Caco-2 (cell line): ENCODE results near the gene SORCS2. TPM values are rescaled to one million over a fixed set of nuclear protein-coding genes. Genes with fewer than 3 reads are reported as not detected.

Experiments
- BruUV-seq: library from RNA; stranded (reverse); fragments of 400-500 nt; replicated peaks from 2 replicates; lab custom pipeline; 2021; lab: Mats Ljungman, UMichigan
- CTCF ChIA-PET: fragments of 300-600 bp; sonication (Branson Sonifier 250); formaldehyde crosslinking; loops from one replicate; lab custom pipeline; 2022; ENCODE audit warnings: antibody characterized with exemption; lab: Charles Lee
- POLR2A ChIA-PET: fragments of 300-600 bp; sonication (Branson Sonifier 250); formaldehyde crosslinking; loops from one replicate; lab custom pipeline; 2022; ENCODE audit warnings: antibody characterized with exemption; lab: Charles Lee
- DNase-seq, 2 experiments: peaks; one replicate each; pipeline versions ENCODE4 v3.0.0 to v3.0.0-alpha.2; 2020 to 2022
- H3K27me3 ChIP-seq: replicated peaks from 2 replicates; pipeline ENCODE4 v1.6.0; 2011; ENCODE audit warnings: low read length; ENCODE audit not compliant: control insufficient read depth, insufficient read depth
- H3K36me3 ChIP-seq: 2 replicates; pipeline ENCODE4 v1.5.1; 2011; ENCODE audit warnings: low read length; ENCODE audit not compliant: control insufficient read depth, insufficient read depth
- H3K4me1 ChIP-seq: fragments of 250-450 bp; sonication (Bioruptor Pico); 2 replicates; pipeline ENCODE4 v1.5.1; 2020; ENCODE audit warnings: mild to moderate bottlenecking
- H3K4me3 ChIP-seq: 2 replicates; pipeline ENCODE4 v1.5.1; 2011; ENCODE audit warnings: low read depth, mild to moderate bottlenecking, control low read depth, low read length
- H3K9me3 ChIP-seq: fragments of 250-450 bp; sonication (Bioruptor Pico); 2 replicates; pipeline ENCODE4 v1.5.1; 2020; ENCODE audit warnings: mild to moderate bottlenecking, moderate library complexity
- H3K27ac Mint-ChIP-seq: one replicate; pipeline ENCODE4 v1.8.0; 2022; ENCODE audit warnings: mixed read lengths; ENCODE audit not compliant: unreplicated experiment
- H3K27me3 Mint-ChIP-seq: one replicate; pipeline ENCODE4 v1.8.0; 2022; ENCODE audit warnings: mixed read lengths; ENCODE audit not compliant: insufficient read depth, unreplicated experiment
- H3K36me3 Mint-ChIP-seq: one replicate; pipeline ENCODE4 v1.8.0; 2022; ENCODE audit warnings: mild to moderate bottlenecking, mixed read lengths; ENCODE audit not compliant: insufficient read depth, unreplicated experiment
- H3K4me1 Mint-ChIP-seq: one replicate; pipeline ENCODE4 v1.8.0; 2022; ENCODE audit warnings: low read depth, mixed read lengths; ENCODE audit not compliant: unreplicated experiment
- H3K4me3 Mint-ChIP-seq: one replicate; pipeline ENCODE4 v1.8.0; 2022; ENCODE audit warnings: mild to moderate bottlenecking, moderate library complexity, mixed read lengths; ENCODE audit not compliant: unreplicated experiment
- H3K9me3 Mint-ChIP-seq: one replicate; pipeline ENCODE4 v1.8.0; 2022; ENCODE audit warnings: mixed read lengths; ENCODE audit not compliant: unreplicated experiment
- intact Hi-C: fragments of 100-400 bp; cut with micrococcal nuclease; formaldehyde crosslinking; loops from one replicate; pipeline ENCODE4 v1.10.0; 2022; ENCODE audit not compliant: unreplicated experiment
- total RNA-seq: library from RNA; stranded (reverse); gene quantifications from 2 replicates; pipeline ENCODE4 v1.2.3, GENCODE V29; 2022
- TF ChIP-seq, protein P1 (sequence below), 2 experiments: fragments of 200-600 bp in 1 of 2; IDR thresholded peaks; 1 replicate in 1 of 2; 2 replicates in 1 of 2; pipeline versions ENCODE4 v1.5.1 to v1.8.0; 2011 to 2022; ENCODE audit warnings: antibody characterized with exemption in 1 of 2, control low read depth in 1 of 2, inconsistent platforms in 1 of 2, low read depth in 1 of 2, low read length in 1 of 2, mild to moderate bottlenecking in 1 of 2, moderate library complexity in 1 of 2; ENCODE audit not compliant: insufficient read depth in 1 of 2, severe bottlenecking in 1 of 2, unreplicated experiment in 1 of 2

Gene SORCS2
- total RNA-seq, 1 experiment from 2014 or later = 1.6 TPM

DNA sequence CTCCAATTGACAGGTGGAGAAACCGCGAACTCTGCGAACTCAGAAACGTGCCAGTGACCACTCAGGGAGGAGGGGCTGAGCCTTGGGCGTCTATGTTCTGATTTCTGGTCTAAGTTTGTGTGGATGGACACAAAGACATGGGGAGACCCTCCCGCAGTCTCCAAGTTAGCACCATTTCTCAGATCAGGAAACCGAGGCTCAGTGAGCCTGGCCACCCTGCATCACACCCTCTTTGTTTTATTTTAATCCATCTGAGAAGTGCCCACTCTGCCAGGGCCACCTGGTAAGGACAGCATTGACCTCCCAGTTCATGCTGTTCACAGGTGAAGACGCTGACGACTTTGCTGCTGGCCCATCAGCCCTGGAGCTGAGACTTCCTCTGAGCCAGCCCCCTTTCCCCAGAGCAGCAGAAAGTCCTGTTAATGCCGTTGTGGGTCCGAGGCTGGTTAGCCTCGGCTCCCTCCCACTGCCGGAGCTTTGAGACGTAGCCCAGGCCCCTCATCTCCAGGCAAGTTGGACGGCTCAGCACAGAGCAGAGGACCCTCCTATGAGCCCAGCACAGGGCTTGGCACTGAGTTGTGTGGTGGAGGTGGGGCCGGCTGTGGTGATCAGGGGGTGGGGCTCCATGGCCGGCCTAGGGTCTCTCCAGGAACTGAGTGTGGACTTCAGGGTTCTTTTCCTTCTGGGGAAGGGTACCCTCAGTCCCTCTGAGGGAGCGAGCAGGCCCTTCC lies 198.7 kb downstream of the SORCS2 start:
- Histone ChIP-seq H3K4me1 (no peaks in the 10 kb centered on the region), H3K9me3 (no peaks in the 10 kb centered on the region), H3K4me3 (no peak overlapping the region), H3K36me3 (no peaks in the 10 kb centered on the region), H3K27me3 (no peaks in the 10 kb centered on the region)
- Mint-ChIP-seq H3K27ac (no peak overlapping the region), H3K36me3 (peaks cover 11% of the 10 kb centered on the region), H3K27me3 (no peaks in the 10 kb centered on the region), H3K4me1 (no peaks in the 10 kb centered on the region), H3K9me3 (no peaks in the 10 kb centered on the region), H3K4me3 (no peak overlapping the region)
- POLR2A ChIA-PET = no interaction called here
- no peak for DNase-seq
- intact Hi-C loops = no loop called here
- TF ChIP-seq, protein P1, sequence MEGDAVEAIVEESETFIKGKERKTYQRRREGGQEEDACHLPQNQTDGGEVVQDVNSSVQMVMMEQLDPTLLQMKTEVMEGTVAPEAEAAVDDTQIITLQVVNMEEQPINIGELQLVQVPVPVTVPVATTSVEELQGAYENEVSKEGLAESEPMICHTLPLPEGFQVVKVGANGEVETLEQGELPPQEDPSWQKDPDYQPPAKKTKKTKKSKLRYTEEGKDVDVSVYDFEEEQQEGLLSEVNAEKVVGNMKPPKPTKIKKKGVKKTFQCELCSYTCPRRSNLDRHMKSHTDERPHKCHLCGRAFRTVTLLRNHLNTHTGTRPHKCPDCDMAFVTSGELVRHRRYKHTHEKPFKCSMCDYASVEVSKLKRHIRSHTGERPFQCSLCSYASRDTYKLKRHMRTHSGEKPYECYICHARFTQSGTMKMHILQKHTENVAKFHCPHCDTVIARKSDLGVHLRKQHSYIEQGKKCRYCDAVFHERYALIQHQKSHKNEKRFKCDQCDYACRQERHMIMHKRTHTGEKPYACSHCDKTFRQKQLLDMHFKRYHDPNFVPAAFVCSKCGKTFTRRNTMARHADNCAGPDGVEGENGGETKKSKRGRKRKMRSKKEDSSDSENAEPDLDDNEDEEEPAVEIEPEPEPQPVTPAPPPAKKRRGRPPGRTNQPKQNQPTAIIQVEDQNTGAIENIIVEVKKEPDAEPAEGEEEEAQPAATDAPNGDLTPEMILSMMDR (IDR thresholded peaks at IDR 0.05; ENCODE audit: insufficient read depth in 1 of 2, low read depth in 1 of 2, low read length in 1 of 2, severe bottlenecking in 1 of 2, unreplicated experiment in 1 of 2) = no peak
- no TSS peak for BruUV-seq
- CTCF ChIA-PET = no interaction called here

DNA sequence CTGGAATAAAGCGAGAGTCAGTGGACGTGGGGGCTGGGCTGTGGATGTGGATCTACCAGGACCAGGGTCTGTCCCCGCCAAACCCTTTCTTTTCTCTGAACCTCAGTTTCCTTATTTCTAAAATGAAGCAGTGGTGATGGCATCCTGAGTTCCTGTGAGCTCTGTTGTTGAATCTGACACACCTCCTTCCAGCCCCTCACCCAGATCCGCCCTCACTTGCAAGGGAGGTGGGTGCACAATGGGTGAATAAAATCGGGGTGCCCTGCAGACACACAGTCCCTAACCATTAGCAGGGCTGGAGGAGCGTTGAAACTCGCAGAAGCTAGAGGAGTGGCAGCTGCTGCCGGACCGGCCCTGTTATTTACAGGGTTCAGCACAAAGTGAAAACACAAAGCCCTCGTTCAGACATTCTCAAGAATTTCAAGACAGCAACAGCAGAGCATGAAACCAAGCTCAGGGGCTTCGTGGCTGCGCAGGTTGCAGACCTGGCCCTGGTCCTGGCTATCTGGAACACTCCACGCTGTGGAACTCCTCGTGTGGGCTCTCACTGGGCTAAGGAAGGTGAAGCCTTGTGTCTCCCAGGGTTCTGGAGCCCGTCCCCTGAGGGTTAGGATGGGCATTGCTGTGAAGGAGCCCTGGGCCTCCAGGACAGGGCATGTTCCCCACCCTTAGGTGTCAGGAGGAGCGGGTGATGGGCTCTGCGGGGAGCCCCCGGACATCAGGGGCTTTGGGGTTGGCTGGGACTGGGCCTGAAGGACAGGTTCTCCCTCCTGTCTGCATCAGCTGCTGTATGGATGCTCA lies 199.5 kb downstream of the SORCS2 start:
- Mint-ChIP-seq H3K36me3 (peaks cover 11% of the 10 kb centered on the region), H3K27me3 (no peaks in the 10 kb centered on the region), H3K27ac (no peak overlapping the region), H3K9me3 (no peaks in the 10 kb centered on the region), H3K4me1 (no peaks in the 10 kb centered on the region), H3K4me3 (no peak overlapping the region)
- ChIA-PET POLR2A (no interaction called here), CTCF (no interaction called here)
- Histone ChIP-seq H3K4me3 (no peak overlapping the region), H3K36me3 (no peaks in the 10 kb centered on the region), H3K9me3 (no peaks in the 10 kb centered on the region), H3K4me1 (no peaks in the 10 kb centered on the region), H3K27me3 (no peaks in the 10 kb centered on the region)
- no peak for DNase-seq
- intact Hi-C loops = no loop called here
- TF ChIP-seq, protein P1 (IDR thresholded peaks at IDR 0.05; ENCODE audit: insufficient read depth in 1 of 2, low read depth in 1 of 2, low read length in 1 of 2, severe bottlenecking in 1 of 2, unreplicated experiment in 1 of 2) = no peak
- no TSS peak for BruUV-seq

GRCh38 chr4:7392438-7393421 lies 200.4 kb downstream of the SORCS2 start:
- TF ChIP-seq, protein P1 (IDR thresholded peaks at IDR 0.05; ENCODE audit: insufficient read depth in 1 of 2, low read depth in 1 of 2, low read length in 1 of 2, severe bottlenecking in 1 of 2, unreplicated experiment in 1 of 2) = no peak
- Histone ChIP-seq H3K4me1 (no peaks in the 10 kb centered on the region), H3K4me3 (no peak overlapping the region), H3K9me3 (no peaks in the 10 kb centered on the region), H3K36me3 (no peaks in the 10 kb centered on the region), H3K27me3 (no peaks in the 10 kb centered on the region)
- DNase-seq = no peak
- Mint-ChIP-seq H3K27ac (no peak overlapping the region), H3K27me3 (no peaks in the 10 kb centered on the region), H3K36me3 (peaks cover 11% of the 10 kb centered on the region), H3K4me1 (no peaks in the 10 kb centered on the region), H3K9me3 (no peaks in the 10 kb centered on the region), H3K4me3 (no peak overlapping the region)
- ChIA-PET CTCF (interaction anchor here (0.6 kb wide), 1 partner anchor 75 kb away, joined by 3 read pairs; no protein-coding TSS in a partner anchor), POLR2A (no interaction called here)
- intact Hi-C loops = no loop called here
- no TSS peak for BruUV-seq
